Measurements from ENCODE around the gene TCERG1L.
"Not testable (repeated sequence)": the region's sequence is repeated elsewhere in the genome, so short reads cannot be mapped to it uniquely, and the experiment has no call there.

Gene TCERG1L

DNA sequence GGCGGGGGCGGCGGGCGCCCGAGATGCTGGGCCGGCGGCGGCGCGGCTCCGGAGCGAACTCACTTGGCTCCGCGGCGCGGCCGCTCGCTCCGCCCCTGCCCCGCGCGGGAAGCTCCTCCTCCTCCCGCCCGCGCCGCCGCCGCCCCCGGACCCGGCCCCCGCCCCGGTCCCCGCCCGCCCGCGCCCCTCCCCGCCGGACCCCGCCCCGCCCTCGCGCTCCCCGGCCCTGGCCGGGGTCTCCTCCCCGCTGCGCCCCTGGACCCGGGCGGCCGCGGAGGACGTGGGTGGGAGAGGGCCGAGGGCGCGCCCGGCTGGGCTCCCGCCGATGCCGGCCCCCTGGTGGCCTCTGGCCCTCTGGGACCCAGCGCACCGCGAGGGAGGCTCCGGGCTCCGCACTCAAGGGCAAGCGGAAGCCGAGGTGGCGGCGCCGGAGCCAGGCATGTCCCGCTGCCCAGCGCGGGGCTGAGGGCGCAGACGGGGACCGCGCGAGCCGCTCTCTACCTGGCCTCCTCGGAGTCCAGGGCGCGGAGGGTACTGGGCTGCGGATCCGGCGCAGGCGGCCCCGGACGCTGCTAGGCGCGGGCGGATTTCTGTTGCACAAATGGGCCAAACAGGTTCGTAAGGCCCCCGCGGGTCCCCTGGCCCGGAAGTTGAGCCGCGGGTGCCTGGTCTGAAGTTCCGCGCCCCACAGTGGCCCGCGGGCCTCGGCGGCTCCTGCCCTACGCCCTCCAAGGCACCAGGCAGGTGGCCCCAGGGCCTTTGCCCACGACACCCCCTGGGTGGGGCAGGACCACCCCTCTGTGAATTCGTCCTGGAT is at the start of gene TCERG1L:
Gene TCERG1L (minus strand): TSS at position 61 of the 817 bp plus-strand sequence. CDS start 86 bp downstream, outside the sequence.
- no peak for DNase-seq

- no peak for DNase-seq
These were observed 47.4 kb upstream of the TCERG1L start for GRCh38 chr10:131358741-131359442.

GRCh38 chr10:131356442-131356841 is 44.9 kb upstream of the TCERG1L start:
- DNase-seq = no peak

- no peak for DNase-seq
These were observed 44.4 kb upstream of the TCERG1L start for GRCh38 chr10:131355881-131356280.

- DNase-seq = no peak
These were observed 43.5 kb upstream of the TCERG1L start for GRCh38 chr10:131355056-131355455.

DNA sequence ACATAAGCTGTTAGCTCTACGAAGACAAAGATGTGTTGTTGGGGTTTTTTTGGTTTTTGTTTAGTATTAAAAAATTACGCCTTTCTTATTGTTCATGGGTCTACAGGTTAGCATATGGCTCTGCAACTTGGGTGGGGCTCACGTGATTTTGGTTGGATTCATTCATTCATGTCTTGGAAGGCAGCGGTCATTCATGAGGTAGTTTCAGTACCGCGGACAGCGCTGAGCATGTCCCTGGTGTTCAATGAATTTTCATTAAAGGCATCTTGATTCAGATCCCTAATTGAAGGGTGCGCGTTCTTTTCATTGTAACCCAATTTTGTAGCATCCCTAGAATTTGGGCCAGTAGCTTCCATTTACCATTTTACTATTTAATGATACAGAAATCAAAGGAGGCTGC is 42.9 kb upstream of the TCERG1L start:
- DNase-seq = no peak

DNA sequence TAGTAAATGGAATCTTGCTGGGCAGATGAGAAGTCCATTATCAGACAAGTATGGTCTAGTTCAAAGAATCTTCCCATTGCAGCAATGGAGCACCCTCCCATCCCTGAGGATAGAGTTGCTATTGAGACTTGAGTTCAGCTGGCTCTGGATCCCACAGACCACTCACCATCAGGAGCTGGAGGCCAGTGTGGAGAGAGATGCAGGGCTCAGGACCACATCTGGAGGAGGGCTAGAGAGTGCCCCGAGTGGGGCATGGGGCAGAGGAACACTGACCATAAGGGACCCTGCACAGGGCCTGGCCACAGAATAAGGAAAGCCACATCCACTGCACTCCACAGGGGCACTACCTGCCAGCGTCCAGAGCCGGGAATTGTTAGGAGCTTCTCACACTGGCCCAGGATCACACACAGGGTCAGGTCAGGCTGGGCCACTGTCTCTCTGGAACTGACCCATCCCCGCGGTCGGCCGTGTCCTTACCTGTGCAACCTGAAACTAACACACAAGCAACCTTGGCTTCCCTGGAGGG is 41.3 kb upstream of the TCERG1L start:
- DNase-seq = no peak

DNA sequence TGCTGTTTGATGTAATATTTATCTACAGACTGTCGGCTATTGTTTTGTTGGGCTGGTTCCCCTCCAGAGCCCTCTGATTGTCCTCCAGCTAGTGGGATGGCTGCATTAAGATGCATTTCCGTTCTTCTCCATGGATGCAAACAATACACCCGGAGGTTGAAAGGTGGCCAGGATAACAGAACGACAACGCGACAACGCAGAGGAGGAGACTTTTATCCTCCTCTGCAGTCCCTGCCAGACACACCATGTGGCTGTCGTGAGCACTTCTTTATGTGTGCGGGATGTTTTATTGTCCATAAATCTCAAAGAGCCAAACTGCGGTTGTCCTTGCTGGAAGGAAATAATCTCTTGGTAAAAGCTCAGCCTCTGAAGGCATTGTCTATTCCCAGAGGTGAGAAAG is 39.1 kb upstream of the TCERG1L start:
- no peak for DNase-seq

DNA sequence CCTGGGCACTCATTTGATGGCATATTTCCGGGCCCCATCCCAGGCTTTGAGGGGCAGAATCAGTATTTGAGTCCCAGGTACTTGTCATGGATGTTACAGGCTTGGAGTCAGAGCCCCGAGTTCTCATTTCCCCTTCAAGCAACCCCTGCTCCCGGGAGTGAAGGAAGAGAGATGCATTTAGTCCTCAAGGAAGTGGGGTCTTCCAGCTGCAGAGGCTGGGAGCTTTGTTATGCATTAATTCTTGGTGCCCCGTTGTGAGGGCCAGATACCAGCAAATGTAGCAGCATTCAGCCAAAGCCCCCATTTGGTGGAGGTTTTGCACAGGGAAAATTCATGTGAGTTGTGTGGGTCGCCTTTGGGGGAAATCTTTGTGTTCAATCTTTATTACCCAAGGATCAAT is 38.7 kb upstream of the TCERG1L start:
- DNase-seq = no peak

- DNase-seq = no peak
These were observed 34.9 kb upstream of the TCERG1L start for GRCh38 chr10:131346456-131346855.

DNA sequence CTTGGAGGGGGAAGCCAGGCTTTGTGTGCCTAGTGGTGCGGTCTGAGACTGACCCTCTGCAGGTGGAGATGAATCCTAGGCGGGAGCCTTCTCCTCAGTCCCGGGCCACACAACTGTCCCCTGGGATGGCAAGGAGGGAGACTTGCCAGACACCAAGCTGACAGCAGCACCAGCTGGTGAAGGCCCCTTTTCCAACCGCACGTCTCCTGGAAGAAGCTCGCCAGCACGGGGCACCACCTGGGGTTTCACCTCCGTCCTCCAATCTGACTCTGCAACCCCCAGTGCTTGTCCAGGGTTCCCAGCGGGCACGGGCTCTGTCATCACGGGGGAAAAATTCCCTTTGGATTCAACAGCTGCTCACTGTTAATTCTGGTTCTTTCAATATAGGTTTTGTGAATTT is 34.2 kb upstream of the TCERG1L start:
- no peak for DNase-seq

DNA sequence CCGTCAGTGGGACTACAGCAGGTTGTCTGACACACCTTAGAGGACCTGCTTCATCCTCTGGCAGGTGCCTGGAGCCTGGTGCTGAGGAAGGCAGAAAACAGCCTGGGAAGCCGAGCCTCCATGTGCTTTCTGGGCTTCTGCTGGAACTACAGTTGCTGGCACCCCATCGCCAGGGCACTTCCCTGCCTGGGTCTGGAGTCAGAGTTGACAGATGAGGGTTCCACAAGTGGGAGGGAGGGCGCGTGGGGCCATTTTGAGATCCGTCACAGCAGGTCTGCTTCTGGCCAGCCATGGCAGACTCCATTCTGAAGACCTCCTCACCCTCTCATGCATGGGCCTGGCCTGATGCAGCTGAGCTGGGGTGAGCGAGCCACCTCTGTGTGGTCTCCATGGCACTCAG is 33.2 kb upstream of the TCERG1L start:
- no peak for DNase-seq

GRCh38 chr10:131337741-131338140 is 26.2 kb upstream of the TCERG1L start:
- no peak for DNase-seq

GRCh38 chr10:131332821-131333220 is 21.3 kb upstream of the TCERG1L start:
- DNase-seq = no peak

DNA sequence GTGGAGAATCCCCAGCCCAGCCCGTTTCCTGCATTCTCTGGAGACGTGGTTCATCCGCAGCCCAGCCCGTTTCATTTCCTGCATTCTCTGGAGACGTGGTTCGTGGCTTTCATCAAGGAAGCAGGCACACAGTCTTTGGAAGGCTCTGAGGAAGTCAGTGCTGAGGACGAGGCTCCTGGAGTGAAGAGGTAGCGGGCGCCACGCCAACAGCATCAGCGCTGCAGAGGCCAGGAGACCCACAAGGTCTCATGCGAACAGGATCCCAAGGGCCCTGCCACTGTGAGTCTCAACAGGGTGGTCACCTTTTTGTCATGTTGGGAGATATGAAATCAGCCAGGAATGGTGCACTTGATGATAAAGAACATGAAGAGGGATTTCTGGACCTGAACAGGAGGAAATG is 12.4 kb upstream of the TCERG1L start:
- no peak for DNase-seq

GRCh38 chr10:131323025-131323424 is 11.5 kb upstream of the TCERG1L start:
- DNase-seq = no peak

DNA sequence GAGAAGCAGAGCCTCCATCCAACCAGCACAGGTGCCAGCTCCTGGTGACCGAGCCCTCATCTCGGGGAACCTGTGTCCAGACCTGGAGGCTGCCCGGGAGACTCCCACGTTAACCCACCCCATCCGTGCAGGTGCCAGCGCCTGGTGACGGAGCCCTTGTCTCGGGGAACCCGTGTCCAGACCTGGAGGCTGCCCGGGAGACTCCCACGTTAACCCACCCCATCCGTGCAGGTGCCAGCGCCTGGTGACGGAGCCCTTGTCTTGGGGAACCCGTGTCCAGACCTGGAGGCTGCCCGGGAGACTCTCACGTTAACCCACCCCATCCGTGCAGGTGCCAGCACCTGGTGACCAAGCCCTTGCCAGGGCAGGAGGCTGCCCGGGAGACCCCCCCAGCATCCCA is 11.1 kb upstream of the TCERG1L start:
- DNase-seq = not testable (repeated sequence)

DNA sequence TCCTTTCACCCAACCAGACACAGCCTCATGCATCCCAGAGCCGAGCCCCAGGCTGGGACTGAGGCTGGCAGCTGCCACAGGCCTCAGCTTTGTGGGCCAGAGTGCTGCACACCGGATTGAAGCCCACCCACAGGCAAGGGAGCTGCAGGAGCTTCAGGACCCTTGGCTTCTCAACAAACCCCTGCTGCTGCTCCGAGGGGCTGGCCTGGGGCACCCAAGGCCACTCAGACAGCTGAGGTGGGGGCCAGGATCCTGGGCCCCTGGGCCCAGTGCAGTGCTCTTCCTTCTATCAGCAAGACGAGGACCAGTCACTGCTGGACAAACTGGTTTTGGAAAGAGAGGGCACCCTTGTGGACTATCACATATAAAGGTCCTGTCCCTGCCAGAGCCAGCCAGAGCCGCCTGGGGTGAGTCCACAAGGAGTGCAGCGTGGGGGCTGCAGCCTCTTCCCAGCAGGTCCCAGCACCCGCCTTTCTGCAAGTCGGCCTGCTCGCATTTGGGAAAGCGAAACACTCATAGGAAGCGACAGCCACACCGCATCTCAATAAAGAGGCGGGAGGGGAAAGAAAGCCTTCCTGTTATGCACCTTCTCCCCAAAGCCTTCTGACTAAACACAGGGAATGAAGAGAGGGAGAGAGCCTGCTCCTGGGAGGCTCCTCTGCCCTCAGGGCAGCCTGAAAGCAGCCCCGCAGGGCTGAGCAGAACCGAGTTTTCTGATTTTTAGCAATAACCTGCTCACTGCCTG is 9.5 kb upstream of the TCERG1L start:
- no peak for DNase-seq

GRCh38 chr10:131318814-131319213 is 7.3 kb upstream of the TCERG1L start:
- no peak for DNase-seq

- DNase-seq = no peak
These were observed 6.8 kb upstream of the TCERG1L start for GRCh38 chr10:131318291-131318690.

GRCh38 chr10:131316321-131317075 is 5.0 kb upstream of the TCERG1L start:
- DNase-seq = no peak

DNA sequence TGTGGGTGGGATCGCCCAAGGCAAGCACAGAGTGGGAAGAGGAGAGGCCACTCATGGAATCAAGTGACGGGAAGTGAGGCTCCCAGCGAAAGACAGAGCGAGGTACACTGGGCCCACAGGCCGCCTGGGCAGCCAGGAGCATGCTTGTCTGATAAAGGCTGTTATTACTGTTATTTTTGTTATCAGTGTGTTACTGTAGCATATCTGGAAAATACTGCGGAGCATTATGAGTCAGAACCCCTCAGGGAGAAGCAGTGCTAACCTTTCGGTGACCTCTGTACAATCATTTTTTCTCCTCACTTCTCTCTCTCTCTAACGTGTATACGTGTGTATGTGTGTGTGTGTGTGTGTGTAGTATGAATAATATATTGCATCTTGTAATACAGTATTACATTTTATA is 3.8 kb upstream of the TCERG1L start:
- no peak for DNase-seq

DNA sequence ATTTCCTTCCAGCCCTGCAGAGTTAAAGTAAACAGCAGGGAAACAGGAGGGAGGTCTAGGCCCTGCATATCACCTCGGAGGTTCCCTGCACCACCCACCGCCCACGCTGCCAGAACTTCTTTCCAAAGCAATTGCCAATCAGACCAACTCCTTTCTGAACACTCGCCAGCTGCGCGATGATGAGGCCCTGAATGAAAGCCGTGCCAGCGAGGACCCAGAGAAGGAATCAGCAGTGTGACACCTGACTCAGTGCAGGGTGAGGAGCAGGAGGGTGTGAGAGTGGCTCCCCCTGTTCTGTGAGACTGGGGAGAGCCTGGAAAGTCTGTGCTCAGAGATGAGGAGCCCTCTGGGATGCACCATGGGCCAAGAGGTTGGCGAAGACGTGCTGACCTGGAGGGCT is 3.3 kb upstream of the TCERG1L start:
- DNase-seq = no peak

Data from activated CD8-positive, alpha-beta memory T cell treated with anti-CD3 and anti-CD28 coated beads, Interleukin-2, amount 50 U/mL, for 4 hours (primary cell).